Measurements from ENCODE around the gene RGMA. TPM values are rescaled to one million over a fixed set of nuclear protein-coding genes. Genes with fewer than 3 reads are reported as not detected.

Gene RGMA
- total RNA-seq, 4 donors from 2014 or later, result 28.2 to 110 (median 45.6) TPM

DNA sequence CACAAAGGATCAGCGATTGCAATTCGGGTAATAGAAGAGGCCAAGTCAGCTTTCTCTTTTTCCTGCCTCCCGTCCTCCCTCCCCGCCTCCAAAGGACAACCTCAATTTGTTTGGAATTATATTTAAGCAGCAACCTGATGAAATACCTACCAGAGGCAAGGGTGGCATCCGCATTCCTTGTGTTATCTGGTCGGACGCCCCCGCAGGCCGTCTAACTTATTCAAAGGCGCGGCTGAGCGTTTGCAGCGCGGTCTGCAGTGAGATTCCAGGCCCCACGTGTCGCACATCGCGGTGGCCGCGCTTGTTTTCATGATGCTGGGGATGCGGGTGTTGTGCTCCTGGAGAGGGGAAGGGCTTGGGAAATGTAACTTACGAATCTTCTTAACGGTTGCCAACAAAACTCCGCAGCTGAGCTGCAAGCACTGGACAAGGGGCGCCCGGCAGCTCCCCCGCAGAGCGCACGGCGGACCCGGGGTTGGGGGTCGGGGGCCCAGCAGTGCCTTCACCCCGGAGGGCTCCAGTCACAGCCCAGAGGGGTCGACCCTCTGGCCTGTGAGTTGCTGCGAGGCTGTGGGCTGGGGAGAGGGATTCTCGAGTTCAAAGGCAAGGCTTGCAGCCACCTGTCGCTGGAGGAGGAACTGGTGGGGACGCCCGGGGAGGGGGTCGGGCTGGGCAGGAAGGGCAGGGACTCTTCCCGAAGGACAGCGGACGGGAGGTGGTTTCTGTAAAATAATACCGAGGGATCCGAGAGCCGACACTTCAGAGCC, 20.5 kb upstream of the RGMA start:
- no peak for DNase-seq (ENCODE audit: low spot score in 2 of 2)
- TF ChIP-seq, protein P1, sequence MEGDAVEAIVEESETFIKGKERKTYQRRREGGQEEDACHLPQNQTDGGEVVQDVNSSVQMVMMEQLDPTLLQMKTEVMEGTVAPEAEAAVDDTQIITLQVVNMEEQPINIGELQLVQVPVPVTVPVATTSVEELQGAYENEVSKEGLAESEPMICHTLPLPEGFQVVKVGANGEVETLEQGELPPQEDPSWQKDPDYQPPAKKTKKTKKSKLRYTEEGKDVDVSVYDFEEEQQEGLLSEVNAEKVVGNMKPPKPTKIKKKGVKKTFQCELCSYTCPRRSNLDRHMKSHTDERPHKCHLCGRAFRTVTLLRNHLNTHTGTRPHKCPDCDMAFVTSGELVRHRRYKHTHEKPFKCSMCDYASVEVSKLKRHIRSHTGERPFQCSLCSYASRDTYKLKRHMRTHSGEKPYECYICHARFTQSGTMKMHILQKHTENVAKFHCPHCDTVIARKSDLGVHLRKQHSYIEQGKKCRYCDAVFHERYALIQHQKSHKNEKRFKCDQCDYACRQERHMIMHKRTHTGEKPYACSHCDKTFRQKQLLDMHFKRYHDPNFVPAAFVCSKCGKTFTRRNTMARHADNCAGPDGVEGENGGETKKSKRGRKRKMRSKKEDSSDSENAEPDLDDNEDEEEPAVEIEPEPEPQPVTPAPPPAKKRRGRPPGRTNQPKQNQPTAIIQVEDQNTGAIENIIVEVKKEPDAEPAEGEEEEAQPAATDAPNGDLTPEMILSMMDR (IDR thresholded peaks at IDR 0.05), result no peak
- TF ChIP-seq POLR2A (IDR thresholded peaks at IDR 0.05) (no peak), EP300 (IDR thresholded peaks at IDR 0.05) (no peak)
- H3K27me3 ChIP-seq, result peaks cover 0 to 19% of the 10 kb centered on the region in 2 donors
- 27 to 35% methylated on average over 37 to 39 of the region's 46 CpGs for WGBS, 2 donors
- no peaks in the 10 kb centered on the region for H3K4me1 ChIP-seq
- no peak overlapping the region for H3K27ac ChIP-seq
- no peaks in the 10 kb centered on the region for H3K36me3 ChIP-seq
- no peaks in the 10 kb centered on the region for H3K9me3 ChIP-seq
- no peak overlapping the region for H3K4me3 ChIP-seq

DNA sequence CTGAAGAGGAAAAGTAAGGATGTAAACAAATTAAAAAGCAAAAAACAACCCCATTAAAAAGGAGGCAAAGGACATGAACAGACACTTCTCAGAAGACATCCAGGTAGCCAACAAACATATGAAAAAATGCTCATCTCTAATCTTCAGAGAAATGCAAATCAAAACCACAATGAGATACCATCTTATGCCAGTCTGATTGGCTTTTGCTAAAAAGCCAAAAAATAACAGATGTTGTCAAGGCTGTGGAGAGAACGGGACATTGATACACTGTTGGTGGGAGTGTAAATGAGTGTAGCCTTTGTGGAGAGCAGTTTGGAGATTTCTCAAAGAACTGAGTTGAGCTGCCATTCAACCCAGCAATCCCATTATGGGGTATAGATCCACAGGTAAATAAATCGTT, 18.6 kb upstream of the RGMA start:
- no peaks in the 10 kb centered on the region for H3K4me1 ChIP-seq
- peaks cover 0 to 13% (median 0%) of the 10 kb centered on the region in 4 donors for H3K9me3 ChIP-seq
- no peak for DNase-seq (ENCODE audit: low spot score in 2 of 2)
- H3K27me3 ChIP-seq, result peaks cover 0 to 19% of the 10 kb centered on the region in 2 donors
- WGBS, 2 donors, result 85 to 88% methylated on average over 2 of the region's 2 CpGs
- no peak overlapping the region for H3K27ac ChIP-seq
- H3K4me3 ChIP-seq, result no peak overlapping the region
- TF ChIP-seq POLR2A (IDR thresholded peaks at IDR 0.05), result no peak
- no peak for TF ChIP-seq EP300 (IDR thresholded peaks at IDR 0.05)
- TF ChIP-seq, protein P1 (IDR thresholded peaks at IDR 0.05), result no peak
- H3K36me3 ChIP-seq, result no peaks in the 10 kb centered on the region

DNA sequence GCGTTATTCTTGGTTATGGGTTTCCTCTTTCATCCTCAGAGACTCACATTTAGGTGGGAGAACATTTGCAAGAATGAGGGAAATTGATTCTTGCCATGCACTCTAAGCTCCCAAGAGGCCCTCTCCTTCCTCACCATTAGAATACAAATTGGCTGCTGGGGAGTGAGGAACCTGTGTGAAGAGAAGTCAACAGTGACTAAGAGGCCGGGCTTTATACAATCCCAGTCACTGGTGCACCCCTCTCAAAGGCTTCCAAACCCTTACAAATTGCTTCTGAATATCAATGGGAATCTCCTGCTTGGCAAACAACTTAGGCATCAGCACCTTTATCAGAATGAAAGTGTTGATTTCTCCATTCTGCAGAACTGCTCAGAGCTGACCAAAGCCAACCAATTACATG, 16.5 kb upstream of the RGMA start:
- Histone ChIP-seq H3K27ac (no peak overlapping the region), H3K4me3 (no peak overlapping the region), H3K9me3 (peaks cover 0 to 19% (median 0%) of the 10 kb centered on the region in 4 donors), H3K4me1 (no peaks in the 10 kb centered on the region), H3K27me3 (peaks cover 0 to 19% of the 10 kb centered on the region in 2 donors), H3K36me3 (no peaks in the 10 kb centered on the region)
- no peak for DNase-seq (ENCODE audit: low spot score in 2 of 2)
- WGBS, 2 donors, result 55 to 79% methylated on average over 2 of the region's 2 CpGs
- TF ChIP-seq POLR2A (IDR thresholded peaks at IDR 0.05), result no peak
- no peak for TF ChIP-seq EP300 (IDR thresholded peaks at IDR 0.05)
- TF ChIP-seq, protein P1 (IDR thresholded peaks at IDR 0.05), result no peak

DNA sequence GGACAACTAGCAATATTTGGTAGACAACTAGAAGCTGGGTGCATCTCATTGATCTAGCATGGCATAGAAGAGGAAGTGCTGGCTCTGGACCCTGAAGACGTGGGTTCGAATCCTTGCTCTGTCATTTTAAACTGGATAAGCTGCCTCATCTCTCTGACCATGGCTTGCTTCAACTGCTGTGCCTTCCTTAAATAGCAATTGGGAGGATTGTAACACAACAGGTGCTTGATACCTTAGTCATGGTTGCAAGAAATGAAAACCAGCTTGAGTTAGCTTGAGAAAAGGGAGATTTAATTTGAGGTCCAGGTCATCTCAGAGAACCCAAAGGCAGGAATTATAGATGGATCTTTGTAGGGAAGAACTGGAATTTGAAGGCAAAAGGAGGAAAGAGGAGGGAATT, 14.8 kb upstream of the RGMA start:
- 92 to 95% methylated on average over 2 of the region's 2 CpGs for WGBS, 2 donors
- H3K4me3 ChIP-seq, result no peak overlapping the region
- no peak overlapping the region for H3K27ac ChIP-seq
- H3K36me3 ChIP-seq, result no peaks in the 10 kb centered on the region
- no peak for DNase-seq (ENCODE audit: low spot score in 2 of 2)
- no peaks in the 10 kb centered on the region for H3K4me1 ChIP-seq
- TF ChIP-seq, protein P1 (IDR thresholded peaks at IDR 0.05), result no peak
- H3K27me3 ChIP-seq, result peaks cover 0 to 8% of the 10 kb centered on the region in 2 donors
- H3K9me3 ChIP-seq, result peaks cover 0 to 19% (median 0%) of the 10 kb centered on the region in 4 donors

DNA sequence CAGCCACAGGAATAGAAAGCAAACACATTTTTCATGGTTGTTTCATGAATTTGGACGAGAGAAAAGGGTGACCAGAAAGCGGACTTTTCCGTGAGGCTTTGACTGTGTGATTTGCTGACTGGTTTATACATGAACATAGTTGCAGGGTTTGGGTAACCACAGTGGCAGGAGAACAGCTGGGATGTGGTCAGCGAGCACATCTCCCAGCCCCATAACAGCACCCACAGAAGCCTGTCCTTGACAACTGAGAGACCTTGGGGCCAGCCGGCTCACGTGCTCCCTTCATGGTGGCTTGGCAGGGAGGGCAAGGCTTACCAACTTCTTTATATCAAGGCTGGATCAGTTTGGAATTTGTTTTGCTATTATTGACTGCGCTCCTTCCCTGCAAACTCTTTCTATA, 13.2 kb upstream of the RGMA start:
- H3K27me3 ChIP-seq, result no peaks in the 10 kb centered on the region
- no peaks in the 10 kb centered on the region for H3K36me3 ChIP-seq
- WGBS, 2 donors, result 88 to 91% methylated on average over 7 of the region's 7 CpGs

More for the DNA sequence above, 13.2 kb upstream of the RGMA start:
- Histone ChIP-seq H3K27ac (no peak overlapping the region), H3K9me3 (peaks cover 0 to 19% (median 0%) of the 10 kb centered on the region in 4 donors), H3K4me1 (no peaks in the 10 kb centered on the region), H3K4me3 (no peak overlapping the region)
- DNase-seq (ENCODE audit: low spot score in 2 of 2), result no peak
- TF ChIP-seq, protein P1 (IDR thresholded peaks at IDR 0.05), result no peak
- TF ChIP-seq EP300 (IDR thresholded peaks at IDR 0.05), result no peak
- TF ChIP-seq POLR2A (IDR thresholded peaks at IDR 0.05), result no peak

Measured in tibial nerve (tissue), 4 donors.